Right lobe of liver (tissue), 4 donors: ENCODE data around the gene VPS26B.

Experiments used
- POLR2A ChIP-seq: fragments of 450-650 bp; IDR thresholded peaks from one replicate; pipeline ENCODE4 v1.6.1; 2017; ENCODE audit warnings: antibody characterized with exemption, mild to moderate bottlenecking
- TF ChIP-seq, protein P1 (sequence below), 4 donors: fragments of 200-600 bp in 3 of 4; fragments of 450-650 bp in 1 of 4; IDR thresholded peaks; one replicate each; pipeline versions ENCODE4 v1.5.1 to v1.8.0; 2016 to 2022; ENCODE audit warnings: antibody characterized with exemption in 4 of 4, mild to moderate bottlenecking in 2 of 4
- donor health status: DM: no; HTN: no; CAD: no.
- donor health status: DM: no; HTN: no; CAD: no.
- donor health status: DM: no; HTN: yes; CAD: no.

DNA sequence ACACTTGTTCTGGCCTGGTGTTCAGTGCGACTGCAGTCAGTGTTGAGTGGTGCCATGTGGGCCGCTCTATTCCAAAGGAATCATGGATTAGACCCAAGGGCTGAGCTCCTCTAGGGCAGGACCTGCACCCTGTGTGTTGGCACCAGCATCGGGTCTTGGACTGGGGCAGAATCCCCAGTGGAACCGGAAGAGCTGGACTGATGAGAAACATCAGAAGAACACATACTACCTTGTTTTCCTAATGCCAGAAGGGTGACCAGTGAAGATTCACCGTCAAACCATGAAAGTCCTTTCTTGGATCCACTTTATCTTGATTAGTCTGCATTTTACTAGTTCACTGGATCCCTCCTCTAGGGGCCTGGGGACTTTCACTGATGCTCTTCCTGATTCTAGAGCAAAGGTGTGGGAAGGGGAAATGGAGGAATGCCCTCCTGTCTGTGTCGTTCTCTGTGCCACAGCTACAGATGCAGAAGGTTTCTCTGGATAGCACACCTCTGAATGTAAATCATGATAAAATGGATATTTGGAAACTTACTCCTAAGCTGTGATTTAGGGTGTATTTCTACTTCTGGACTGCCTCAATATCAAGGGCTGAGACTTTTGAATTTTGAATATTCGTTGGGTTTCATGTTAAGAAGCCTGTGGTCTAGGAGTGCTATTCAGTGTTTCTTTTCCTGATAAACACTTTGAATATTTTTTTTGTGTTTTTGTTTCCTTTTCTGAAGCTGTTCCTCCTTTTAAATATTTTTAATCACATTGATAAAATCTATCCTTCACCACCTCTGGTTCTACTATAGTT lies 40.7 kb downstream of the VPS26B start:
- TF ChIP-seq, protein P1, sequence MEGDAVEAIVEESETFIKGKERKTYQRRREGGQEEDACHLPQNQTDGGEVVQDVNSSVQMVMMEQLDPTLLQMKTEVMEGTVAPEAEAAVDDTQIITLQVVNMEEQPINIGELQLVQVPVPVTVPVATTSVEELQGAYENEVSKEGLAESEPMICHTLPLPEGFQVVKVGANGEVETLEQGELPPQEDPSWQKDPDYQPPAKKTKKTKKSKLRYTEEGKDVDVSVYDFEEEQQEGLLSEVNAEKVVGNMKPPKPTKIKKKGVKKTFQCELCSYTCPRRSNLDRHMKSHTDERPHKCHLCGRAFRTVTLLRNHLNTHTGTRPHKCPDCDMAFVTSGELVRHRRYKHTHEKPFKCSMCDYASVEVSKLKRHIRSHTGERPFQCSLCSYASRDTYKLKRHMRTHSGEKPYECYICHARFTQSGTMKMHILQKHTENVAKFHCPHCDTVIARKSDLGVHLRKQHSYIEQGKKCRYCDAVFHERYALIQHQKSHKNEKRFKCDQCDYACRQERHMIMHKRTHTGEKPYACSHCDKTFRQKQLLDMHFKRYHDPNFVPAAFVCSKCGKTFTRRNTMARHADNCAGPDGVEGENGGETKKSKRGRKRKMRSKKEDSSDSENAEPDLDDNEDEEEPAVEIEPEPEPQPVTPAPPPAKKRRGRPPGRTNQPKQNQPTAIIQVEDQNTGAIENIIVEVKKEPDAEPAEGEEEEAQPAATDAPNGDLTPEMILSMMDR (IDR thresholded peaks at IDR 0.05) = no peak
- no peak for TF ChIP-seq POLR2A
